Ureter (tissue), 1 donor: ENCODE results near the gene ARRDC3. TPM values are rescaled to one million over a fixed set of nuclear protein-coding genes. Genes with fewer than 3 reads are reported as not detected.

Experiments
- DNase-seq: peaks from one replicate; pipeline ENCODE4 v3.0.0-alpha.2; 2020; ENCODE audit warnings: low spot score
- total RNA-seq: library from RNA; stranded (reverse); gene quantifications from one replicate; pipeline ENCODE4 v1.2.4, GENCODE V29; 2023
- donor health status: DM: yes; HTN: yes; CAD: no.

ARRDC3 gene
- total RNA-seq, 1 donor from 2014 or later: 111 TPM

DNA sequence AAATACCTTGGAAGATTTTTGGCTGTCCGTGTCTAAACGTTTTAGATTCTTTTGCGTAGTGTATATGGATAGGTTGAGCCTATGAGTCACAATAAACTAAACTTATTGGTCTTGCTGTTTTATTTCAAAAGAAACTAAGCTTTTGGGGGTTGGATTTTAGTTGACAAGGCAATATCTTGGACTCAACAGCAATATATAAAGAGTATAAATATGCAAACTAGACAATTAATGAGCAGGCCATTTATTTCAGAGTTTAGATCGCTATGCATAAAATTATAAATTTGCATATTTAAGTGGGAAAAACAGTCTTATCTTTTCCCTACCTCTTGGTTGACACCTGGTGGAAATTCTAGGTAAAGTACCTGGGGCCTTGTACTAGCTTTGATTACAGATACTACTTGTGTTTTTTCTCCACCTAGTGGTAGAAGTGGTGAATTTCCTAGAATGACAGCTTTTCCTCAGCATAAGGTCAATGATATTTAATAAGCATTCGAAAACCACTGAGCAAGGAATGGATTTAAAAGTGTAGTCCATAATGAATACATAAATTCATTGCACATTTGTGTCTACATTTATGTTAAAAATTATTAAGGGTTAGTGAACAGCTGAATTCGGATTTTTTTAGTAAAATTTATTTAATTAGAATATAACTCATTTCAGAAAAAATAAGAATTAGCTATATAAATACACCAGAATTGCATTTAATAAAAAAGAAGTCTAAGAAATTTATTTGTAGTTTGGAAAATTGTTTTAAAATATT, 1.7 kb upstream of the ARRDC3 start:
- DNase-seq: peak; percentile 55

- no peak for DNase-seq
Measured at GRCh38 chr5:91383956-91384300, 811 bp upstream of the ARRDC3 start.

- DNase-seq: no peak
Measured at GRCh38 chr5:91382530-91383026, 539 bp downstream of the ARRDC3 start.

- DNase-seq: peak; percentile 94
Measured at GRCh38 chr5:91381774-91382359, 1.2 kb downstream of the ARRDC3 start.

DNA sequence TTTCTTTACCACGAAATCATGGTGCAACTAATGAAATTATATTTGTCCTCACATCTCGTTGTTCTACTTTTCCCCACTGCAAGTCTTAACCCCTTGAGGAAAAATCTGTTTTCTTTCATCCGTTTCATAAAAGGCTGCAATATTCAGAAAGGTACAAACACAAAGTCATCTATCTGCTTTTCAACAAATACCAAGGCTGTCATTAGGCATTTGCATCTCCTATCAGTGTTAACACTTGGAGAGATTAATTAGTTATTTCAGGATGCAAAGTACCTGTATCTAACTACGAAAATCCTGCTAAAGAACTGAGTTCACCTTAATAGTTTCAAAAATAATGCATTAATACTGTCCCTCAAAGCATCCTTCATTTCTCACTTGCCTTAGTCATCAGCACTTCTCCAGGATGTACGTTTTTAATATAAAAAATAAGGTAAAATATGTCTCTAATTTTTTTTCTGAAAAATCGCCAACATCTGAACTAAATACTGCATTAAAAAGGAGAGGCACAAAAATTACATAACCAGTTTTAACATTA, 1.8 kb downstream of the ARRDC3 start:
- no peak for DNase-seq

- peak; percentile 100 for DNase-seq
Measured at GRCh38 chr5:91380491-91381238, 2.5 kb downstream of the ARRDC3 start.

DNA sequence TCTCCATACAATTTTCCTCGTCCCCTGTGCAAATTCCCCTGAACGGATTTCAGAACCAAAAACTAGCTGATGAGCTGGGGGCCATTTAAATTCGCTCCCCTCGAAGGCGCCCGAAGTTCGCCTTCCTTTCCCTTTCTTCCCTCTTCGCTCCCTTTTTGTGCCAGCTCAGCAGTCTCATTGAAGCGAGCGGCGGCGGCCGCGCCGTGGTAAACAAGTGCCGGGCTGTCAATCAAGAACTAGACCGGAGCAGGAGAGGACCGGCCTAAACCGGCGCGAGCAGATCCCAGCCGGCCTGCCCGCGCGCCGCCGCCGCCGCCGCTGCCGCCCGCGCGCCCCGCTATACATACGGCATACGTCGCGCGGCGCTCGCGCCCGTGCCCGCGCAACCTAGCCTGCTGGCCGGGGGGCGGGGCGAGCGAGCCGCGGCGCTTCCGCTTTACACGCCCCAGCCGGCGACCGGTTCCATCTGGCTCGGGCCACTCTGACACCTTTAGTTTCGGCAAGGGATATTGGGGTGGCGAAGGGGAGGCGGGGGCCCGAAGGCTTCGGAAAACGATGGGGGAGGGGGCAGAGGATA, 3.1 kb downstream of the ARRDC3 start:
- peak; percentile 96 for DNase-seq

DNA sequence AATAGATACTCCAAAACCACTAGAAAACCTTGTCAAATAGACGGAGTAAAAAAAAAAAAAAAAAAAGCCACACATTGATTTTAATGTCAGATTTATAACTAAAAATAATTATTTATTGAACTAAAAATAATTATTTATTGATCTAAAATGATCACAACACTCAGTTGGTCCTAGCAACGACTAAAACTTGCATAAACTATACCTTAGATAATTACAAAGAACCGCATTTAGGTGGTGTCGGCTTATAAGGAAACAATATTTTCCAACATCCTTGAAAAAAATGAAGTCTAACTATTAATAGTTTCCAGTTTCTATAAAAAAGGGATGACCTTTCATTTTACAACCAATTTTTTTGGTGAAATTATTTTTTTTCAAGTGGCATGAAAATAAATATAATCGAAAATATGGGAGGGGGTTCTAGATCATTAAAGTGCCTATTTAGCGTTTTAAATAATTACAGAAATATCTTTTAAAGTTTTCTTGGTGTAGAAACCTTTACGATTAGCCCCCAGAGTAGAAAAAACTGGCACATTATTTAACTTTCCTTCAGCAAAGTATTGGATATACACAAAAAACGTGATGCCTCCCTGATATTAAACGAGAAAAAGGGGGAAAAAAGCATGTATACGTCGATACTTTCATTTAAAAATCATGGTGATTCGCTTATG, 3.7 kb downstream of the ARRDC3 start:
- no peak for DNase-seq

DNA sequence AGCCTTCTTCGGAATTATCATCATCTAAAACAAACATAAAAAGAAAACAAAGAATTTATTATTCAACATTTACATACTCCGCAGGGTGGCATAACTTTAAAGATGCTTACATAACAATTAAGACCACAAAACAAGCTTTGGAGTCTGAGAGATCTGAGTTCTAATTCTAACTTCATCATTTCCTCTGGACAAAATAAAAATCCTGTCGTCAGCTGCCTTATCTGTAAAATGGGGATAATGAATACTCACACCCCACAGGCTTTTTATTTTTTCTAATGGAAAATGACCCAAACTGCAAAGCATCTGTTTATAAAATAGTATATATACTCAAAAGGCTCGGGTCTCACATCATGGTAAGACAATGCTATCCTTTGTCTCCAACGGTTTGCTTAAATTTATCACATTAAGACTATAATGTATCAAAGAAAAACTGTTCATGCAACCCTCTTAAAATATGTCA, 4.3 kb downstream of the ARRDC3 start:
- DNase-seq: no peak

DNA sequence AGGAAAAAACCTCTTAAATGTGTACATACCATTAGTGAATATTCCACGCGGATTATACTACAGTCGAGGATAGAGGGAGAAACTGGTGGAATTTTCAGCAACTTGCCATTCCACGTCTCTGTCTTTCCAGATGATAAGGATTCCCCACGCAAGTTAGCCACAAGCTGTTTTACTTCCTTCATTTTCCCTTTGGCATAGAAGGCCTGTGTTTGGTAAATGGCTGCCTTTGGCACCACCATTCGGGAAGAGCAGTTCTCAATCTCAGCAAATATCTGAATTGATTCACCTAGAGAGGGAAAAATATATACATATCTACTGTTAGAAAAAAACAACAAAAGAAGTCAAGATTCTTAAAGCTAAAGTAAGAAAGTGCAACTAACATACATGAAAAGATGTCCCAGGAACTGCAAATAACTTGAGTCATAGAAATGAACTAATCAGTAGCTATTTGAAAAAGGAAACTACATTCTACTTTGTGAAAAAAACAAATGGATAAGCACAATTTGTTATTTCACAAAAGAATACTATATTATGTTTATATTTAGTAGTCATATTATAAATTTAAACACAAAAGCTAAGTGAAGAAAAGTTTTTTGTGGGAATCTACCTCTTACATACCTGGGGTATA, 8.1 kb downstream of the ARRDC3 start:
- no peak for DNase-seq

DNA sequence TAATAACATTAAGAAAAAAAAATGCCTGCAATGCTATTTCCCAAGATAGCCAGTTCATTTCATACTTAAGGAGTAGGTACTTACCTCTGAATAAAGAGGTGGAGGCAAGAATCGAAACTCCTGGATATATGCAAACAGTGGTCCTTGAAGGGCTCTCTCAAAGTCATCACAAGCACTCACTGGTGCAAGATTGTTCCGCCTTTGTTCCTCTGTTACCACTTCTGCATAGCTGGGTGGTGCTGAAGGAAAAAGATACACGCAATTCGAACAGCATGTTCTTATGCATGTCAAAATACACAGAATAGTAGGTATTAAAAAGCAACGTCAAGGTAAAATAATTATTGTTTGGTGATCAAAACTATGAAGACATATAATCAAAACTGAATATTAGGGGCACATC, 9.5 kb downstream of the ARRDC3 start:
- no peak for DNase-seq

GRCh38 chr5:91373006-91373405, 10.1 kb downstream of the ARRDC3 start:
- DNase-seq: no peak

- DNase-seq: no peak
Measured at GRCh38 chr5:91369480-91369879, 13.6 kb downstream of the ARRDC3 start.

- DNase-seq: no peak
Measured at GRCh38 chr5:91367908-91368648, 15.0 kb downstream of the ARRDC3 start.

- DNase-seq: no peak
Measured at GRCh38 chr5:91367344-91367743, 15.8 kb downstream of the ARRDC3 start.

DNA sequence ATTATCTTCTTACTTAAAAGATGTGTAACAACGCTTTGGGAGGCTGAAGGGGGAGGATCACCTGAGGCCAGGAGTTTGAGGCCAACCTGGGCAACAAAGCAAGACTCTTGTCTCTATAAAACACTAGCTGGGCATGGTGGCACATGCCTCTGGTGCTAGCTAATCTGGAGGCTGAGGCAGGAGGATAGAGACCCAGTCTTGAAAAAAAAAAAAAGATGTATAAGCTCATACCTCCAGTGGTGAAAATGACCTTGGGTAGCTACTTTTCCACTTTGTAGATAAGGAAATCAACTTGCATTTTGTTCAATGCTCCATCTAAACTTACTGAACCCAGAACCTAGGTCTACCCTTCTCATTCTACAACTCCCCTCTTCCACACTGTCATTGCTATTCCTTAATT, 16.6 kb downstream of the ARRDC3 start:
- DNase-seq: no peak

DNA sequence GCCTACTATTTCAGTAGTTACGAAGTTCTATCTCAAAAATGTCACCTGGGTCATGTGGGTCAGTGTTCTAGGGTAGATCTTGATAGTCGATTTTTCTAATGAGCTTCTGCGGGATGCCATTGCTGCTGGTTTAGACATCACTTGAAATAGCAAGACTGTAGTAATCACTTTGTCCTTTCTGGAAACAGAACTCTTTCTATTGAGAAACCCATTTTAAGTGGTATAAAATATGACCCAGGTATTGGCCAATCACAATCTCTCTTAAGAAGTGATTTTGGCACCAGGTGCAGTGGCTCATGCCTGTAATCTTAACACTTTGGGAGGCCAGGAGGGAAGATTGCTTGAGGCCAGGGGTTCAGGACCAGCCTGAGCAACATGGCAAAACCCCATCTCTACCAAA, 17.6 kb downstream of the ARRDC3 start:
- no peak for DNase-seq

GRCh38 chr5:91362935-91363334, 20.2 kb downstream of the ARRDC3 start:
- DNase-seq: no peak

DNA sequence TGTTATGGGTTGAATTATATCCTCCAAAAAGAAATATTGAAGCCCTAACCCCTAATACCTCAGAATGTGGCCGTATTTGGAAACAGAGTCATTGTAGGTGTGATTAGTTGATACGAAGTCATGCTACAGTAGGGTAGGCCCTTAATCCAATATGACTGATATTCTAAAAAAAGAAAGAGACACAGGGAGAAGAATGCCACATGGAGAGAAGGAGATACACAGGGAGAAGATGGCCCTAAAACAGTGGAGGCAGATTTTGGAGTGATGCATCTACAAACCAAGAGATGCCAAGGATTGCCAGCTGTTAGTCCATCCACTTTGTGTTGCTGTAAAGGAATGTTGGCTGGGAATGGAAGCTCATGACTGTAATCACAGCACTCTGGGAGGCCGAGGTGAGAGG, 21.3 kb downstream of the ARRDC3 start:
- no peak for DNase-seq

GRCh38 chr5:91361055-91361701, 21.9 kb downstream of the ARRDC3 start:
- no peak for DNase-seq
